Loucy (cell line): ENCODE measurements around the gene SPATS2.
"Not testable (repeated sequence)": the region's sequence is repeated elsewhere in the genome, so short reads cannot be mapped to it uniquely, and the experiment has no call there.

Experiments
- CTCF ChIP-seq: fragments of 200-600 bp; sonication (generic); conservative IDR thresholded peaks from 2 replicates; pipeline ENCODE4 v1.5.1; 2014; ENCODE audit warnings: mild to moderate bottlenecking, antibody characterized with exemption, low read length
- EZH2phosphoT487 ChIP-seq: fragments of 200-600 bp; IDR thresholded peaks from 2 replicates; pipeline ENCODE4 v1.6.1; 2018; ENCODE audit warnings: antibody characterized with exemption, mild to moderate bottlenecking, moderate library complexity, borderline replicate concordance

GRCh38 chr12:49509681-49510080, 142.4 kb downstream of the SPATS2 start:
- not testable (repeated sequence) for TF ChIP-seq EZH2phosphoT487, CTCF
